ENCODE results near the gene SRPX2.

- TF ChIP-seq EZH2 (IDR thresholded peaks at IDR 0.05; ENCODE audit: insufficient read depth, poor library complexity, severe bottlenecking) (no peak), EZH2phosphoT487 (IDR thresholded peaks at IDR 0.05; ENCODE audit: insufficient read depth, low read depth) (no peak)
Observed at GRCh38 chrX:100677611-100678181, 33.7 kb downstream of the SRPX2 start.
